HepG2 (cell line): ENCODE data around the gene SETD1B. TPM values are rescaled to one million over a fixed set of nuclear protein-coding genes. Genes with fewer than 3 reads are reported as not detected.

ENCODE experiments used
- IKZF1 ChIP-seq: fragments of 450-650 bp; IDR thresholded peaks from 2 replicates; pipeline ENCODE4 v1.7.1; 2016
- JDP2 ChIP-seq: sonication (generic); formaldehyde crosslinking; IDR thresholded peaks from 2 replicates; pipeline ENCODE4 v1.8.1; 2022; ENCODE audit warnings: missing genetic modification reagents, borderline replicate concordance
- NFIC ChIP-seq: IDR thresholded peaks from 2 replicates; pipeline ENCODE4 v1.6.1; 2012; ENCODE audit warnings: mild to moderate bottlenecking, low read length, inconsistent platforms
- PAWR ChIP-seq: sonication (generic); formaldehyde crosslinking; IDR thresholded peaks from 2 replicates; pipeline ENCODE4 v1.4.0; 2020; ENCODE audit warnings: missing genetic modification reagents, mild to moderate bottlenecking, borderline replicate concordance
- REXO4 ChIP-seq: sonication (generic); formaldehyde crosslinking; IDR thresholded peaks from 2 replicates; pipeline ENCODE4 v1.8.0; 2022; ENCODE audit warnings: missing genetic modification reagents, mild to moderate bottlenecking, borderline replicate concordance
- TP53 ChIP-seq: sonication (generic); formaldehyde crosslinking; conservative IDR thresholded peaks from 2 replicates; pipeline ENCODE4 v1.4.0; 2020; ENCODE audit warnings: missing genetic modification reagents
- polyA plus RNA-seq, 8 experiments: library from polyadenylated mRNA; depleted of rRNA in 3 of 8; stranded (reverse) in 7 of 8; unstranded in 1 of 8; fragments of >200 nt; fragmentation: Illumina TruSeq in 4 of 8; extraction: Trizol in 4 of 8; gene quantifications; 2 replicates each; pipeline versions ENCODE4 v1.2.1 to v1.2.3, GENCODE V29; 2011 to 2016; ENCODE audit warnings: low read depth in 4 of 8, missing spikeins in 1 of 8, mixed read lengths in 1 of 8; ENCODE audit not compliant: insufficient read depth in 1 of 8
- total RNA-seq, 5 experiments: library from RNA; depleted of rRNA; stranded (reverse); fragments of >200 nt; fragmentation: Illumina TruSeq; extraction: Trizol; gene quantifications; 2 replicates each; pipeline ENCODE4 v1.2.3, GENCODE V29; 2016; ENCODE audit warnings: low read depth in 1 of 5
- TF ChIP-seq, protein P1 (sequence below): sonication (generic); formaldehyde crosslinking; IDR thresholded peaks from 2 replicates; pipeline ENCODE4 v1.4.0; 2020; ENCODE audit warnings: missing genetic modification reagents, mild to moderate bottlenecking, borderline replicate concordance
- TF ChIP-seq, protein P2 (sequence below): sonication (generic); IDR thresholded peaks from 2 replicates; pipeline ENCODE4 v1.6.1; 2016; ENCODE audit warnings: low read depth, borderline replicate concordance
- TF ChIP-seq, protein P3 (sequence below): sonication (generic); formaldehyde crosslinking; IDR thresholded peaks from 2 replicates; pipeline ENCODE4 v1.5.0; 2020; ENCODE audit warnings: missing genetic modification reagents
- TF ChIP-seq, protein P4 (sequence below): sonication (generic); formaldehyde crosslinking; IDR thresholded peaks from one replicate; pipeline ENCODE4 v1.5.1; 2020; ENCODE audit warnings: mild to moderate bottlenecking, missing genetic modification reagents; ENCODE audit errors: not compliant biosample characterization

SETD1B gene
- total and polyA plus RNA-seq, 2 of the 13 experiments (the other 11 are each of a cell fraction or from before 2014, with no cell fraction given) = 1.1 to 1.4 TPM

DNA sequence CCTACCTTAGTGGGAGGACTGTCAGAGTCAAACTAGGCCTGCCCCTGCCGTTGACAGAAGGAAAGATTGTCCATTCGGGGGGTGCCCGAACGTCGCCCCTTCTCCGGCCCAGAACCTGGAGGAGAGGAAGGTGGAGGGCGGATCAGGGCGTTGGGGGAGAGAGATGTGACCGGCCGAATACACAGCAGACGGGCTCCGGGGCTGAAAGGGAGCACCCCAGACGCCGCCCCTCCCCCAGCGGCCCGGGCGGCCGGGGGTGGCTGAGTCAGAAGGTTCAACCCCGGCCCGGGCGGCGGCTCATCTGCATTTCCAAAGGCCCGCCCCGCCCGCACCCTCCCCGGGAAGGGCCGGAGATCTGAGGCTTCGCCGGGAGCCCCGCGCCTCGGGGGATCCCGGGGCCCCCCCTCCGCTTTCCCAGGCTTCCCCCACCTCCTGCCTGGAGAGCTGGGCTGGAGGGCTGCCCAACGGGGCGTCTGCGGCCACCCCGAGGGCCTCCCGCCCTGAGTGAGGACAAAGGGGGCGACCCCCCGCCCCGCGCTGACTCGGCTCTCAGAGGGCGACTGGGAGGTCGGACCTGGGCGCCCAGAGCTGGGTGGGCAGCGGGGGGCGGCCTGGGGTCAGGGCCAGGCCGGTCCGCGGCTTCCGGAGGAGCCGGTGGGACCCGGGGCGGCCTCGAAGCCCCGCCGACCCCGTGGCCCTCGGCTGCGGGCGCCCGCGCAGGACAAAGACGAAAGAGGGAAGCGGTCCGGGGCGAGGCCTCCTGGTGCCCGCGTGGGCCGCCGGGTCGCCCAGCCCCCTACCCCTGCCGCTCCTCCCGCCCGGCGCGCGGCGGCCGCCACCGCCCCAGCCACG lies 3.7 kb upstream of the SETD1B start (continued):
- TF ChIP-seq, protein P1, sequence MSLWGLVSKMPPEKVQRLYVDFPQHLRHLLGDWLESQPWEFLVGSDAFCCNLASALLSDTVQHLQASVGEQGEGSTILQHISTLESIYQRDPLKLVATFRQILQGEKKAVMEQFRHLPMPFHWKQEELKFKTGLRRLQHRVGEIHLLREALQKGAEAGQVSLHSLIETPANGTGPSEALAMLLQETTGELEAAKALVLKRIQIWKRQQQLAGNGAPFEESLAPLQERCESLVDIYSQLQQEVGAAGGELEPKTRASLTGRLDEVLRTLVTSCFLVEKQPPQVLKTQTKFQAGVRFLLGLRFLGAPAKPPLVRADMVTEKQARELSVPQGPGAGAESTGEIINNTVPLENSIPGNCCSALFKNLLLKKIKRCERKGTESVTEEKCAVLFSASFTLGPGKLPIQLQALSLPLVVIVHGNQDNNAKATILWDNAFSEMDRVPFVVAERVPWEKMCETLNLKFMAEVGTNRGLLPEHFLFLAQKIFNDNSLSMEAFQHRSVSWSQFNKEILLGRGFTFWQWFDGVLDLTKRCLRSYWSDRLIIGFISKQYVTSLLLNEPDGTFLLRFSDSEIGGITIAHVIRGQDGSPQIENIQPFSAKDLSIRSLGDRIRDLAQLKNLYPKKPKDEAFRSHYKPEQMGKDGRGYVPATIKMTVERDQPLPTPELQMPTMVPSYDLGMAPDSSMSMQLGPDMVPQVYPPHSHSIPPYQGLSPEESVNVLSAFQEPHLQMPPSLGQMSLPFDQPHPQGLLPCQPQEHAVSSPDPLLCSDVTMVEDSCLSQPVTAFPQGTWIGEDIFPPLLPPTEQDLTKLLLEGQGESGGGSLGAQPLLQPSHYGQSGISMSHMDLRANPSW (CRISPR knock-in tag) = no peak
- no peak for TF ChIP-seq NFIC
- no peak for TF ChIP-seq REXO4 (CRISPR knock-in tag)
- no peak for TF ChIP-seq TP53 (CRISPR knock-in tag)
- TF ChIP-seq, protein P2, sequence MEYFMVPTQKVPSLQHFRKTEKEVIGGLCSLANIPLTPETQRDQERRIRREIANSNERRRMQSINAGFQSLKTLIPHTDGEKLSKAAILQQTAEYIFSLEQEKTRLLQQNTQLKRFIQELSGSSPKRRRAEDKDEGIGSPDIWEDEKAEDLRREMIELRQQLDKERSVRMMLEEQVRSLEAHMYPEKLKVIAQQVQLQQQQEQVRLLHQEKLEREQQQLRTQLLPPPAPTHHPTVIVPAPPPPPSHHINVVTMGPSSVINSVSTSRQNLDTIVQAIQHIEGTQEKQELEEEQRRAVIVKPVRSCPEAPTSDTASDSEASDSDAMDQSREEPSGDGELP = peak; percentile 49; the same call in 1 of the 2 replicates
- TF ChIP-seq PAWR = no peak
- no peak for TF ChIP-seq IKZF1
- TF ChIP-seq JDP2 (CRISPR knock-in tag) = no peak
- TF ChIP-seq, protein P3, sequence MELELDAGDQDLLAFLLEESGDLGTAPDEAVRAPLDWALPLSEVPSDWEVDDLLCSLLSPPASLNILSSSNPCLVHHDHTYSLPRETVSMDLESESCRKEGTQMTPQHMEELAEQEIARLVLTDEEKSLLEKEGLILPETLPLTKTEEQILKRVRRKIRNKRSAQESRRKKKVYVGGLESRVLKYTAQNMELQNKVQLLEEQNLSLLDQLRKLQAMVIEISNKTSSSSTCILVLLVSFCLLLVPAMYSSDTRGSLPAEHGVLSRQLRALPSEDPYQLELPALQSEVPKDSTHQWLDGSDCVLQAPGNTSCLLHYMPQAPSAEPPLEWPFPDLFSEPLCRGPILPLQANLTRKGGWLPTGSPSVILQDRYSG = no peak
- TF ChIP-seq, protein P4, sequence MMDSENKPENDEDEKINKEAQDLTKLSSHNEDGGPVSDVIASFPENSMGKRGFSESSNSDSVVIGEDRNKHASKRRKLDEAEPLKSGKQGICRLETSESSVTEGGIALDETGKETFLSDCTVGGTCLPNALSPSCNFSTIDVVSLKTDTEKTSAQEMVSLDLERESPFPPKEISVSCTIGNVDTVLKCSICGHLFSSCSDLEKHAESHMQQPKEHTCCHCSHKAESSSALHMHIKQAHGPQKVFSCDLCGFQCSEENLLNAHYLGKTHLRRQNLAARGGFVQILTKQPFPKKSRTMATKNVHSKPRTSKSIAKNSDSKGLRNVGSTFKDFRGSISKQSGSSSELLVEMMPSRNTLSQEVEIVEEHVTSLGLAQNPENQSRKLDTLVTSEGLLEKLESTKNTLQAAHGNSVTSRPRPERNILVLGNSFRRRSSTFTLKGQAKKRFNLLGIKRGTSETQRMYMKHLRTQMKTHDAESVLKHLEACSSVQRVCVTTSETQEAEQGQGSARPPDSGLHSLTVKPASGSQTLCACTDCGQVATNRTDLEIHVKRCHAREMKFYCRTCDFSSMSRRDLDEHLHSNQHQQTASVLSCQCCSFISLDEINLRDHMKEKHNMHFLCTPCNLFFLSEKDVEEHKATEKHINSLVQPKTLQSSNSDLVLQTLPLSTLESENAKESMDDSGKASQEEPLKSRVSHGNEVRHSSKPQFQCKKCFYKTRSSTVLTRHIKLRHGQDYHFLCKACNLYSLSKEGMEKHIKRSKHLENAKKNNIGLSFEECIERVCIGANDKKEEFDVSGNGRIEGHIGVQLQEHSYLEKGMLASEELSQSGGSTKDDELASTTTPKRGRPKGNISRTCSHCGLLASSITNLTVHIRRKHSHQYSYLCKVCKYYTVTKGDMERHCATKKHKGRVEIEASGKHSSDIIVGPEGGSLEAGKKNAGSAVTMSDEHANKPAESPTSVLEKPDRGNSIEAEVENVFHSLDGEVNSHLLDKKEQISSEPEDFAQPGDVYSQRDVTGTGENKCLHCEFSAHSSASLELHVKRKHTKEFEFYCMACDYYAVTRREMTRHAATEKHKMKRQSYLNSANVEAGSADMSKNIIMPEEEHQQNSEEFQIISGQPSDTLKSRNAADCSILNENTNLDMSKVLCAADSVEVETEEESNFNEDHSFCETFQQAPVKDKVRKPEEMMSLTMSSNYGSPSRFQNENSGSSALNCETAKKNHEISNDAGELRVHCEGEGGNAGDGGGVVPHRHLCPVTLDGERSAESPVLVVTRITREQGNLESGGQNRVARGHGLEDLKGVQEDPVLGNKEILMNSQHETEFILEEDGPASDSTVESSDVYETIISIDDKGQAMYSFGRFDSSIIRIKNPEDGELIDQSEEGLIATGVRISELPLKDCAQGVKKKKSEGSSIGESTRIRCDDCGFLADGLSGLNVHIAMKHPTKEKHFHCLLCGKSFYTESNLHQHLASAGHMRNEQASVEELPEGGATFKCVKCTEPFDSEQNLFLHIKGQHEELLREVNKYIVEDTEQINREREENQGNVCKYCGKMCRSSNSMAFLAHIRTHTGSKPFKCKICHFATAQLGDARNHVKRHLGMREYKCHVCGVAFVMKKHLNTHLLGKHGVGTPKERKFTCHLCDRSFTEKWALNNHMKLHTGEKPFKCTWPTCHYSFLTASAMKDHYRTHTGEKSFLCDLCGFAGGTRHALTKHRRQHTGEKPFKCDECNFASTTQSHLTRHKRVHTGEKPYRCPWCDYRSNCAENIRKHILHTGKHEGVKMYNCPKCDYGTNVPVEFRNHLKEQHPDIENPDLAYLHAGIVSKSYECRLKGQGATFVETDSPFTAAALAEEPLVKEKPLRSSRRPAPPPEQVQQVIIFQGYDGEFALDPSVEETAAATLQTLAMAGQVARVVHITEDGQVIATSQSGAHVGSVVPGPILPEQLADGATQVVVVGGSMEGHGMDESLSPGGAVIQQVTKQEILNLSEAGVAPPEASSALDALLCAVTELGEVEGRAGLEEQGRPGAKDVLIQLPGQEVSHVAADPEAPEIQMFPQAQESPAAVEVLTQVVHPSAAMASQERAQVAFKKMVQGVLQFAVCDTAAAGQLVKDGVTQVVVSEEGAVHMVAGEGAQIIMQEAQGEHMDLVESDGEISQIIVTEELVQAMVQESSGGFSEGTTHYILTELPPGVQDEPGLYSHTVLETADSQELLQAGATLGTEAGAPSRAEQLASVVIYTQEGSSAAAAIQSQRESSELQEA (CRISPR knock-in tag) = peak; percentile 33
